ENCODE data around the gene BCO2.
"Not testable (repeated sequence)": the region's sequence is repeated elsewhere in the genome, so short reads cannot be mapped to it uniquely, and the experiment has no call there.

Gene BCO2

GRCh38 chr11:112167145-112167544, 8.2 kb upstream of the BCO2 start, which contains the start of gene TEX12:
Gene TEX12, plus strand, starts transcription at chr11:112167372. Its CDS starts 1,897 bp downstream, at chr11:112169269.
- DNase-seq (ENCODE audit: low read depth, low spot score) = no peak

DNA sequence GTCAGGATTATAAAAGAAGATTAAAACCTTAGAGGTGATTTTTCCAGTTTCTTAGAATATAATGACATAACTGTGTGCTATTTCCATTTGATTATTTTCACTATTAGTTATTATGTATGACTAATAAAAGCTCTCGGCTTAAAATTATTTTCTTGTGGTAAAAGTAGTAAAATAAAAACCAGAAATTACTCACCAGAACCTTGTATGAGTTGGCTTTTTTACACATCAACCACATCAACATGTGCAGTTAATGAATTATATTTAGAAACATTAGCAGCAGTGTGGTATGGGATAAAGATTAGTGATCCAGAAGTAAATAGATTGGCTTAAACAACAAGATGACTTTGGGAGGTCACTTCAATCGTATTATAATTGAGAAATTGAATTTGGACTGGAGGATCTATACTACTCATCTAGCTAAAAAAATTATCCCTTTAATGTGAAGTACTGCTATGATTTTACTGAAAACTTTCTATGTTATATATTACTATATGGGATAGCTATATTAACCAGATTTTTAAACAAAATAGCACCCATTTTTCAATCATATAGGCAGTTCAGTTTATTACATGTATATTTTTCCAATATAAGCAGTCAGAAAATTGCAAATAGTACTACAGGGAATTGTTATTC, 2.8 kb upstream of the BCO2 start:
- DNase-seq (ENCODE audit: low read depth, low spot score) = no peak

DNA sequence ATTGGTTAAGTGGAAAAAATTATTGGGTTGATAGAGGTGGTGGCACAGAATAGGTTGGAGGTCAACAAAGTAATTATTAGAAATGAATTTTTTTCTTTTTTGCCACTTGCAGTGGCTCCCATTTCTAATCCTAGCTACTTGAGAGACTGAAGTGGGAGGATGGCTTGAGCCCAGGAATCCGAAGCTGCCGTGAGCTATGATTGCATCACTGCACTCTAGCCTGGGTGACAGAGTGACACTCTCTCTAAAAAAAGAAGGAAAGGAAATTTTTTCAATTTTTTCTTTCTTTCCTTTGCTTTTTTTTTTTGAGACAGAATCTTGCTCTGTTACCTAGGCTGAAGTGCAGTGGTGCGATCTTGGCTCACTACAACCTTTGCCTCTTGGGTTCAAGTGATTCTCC, 2.2 kb upstream of the BCO2 start:
- DNase-seq (ENCODE audit: low read depth, low spot score) = no peak

DNA sequence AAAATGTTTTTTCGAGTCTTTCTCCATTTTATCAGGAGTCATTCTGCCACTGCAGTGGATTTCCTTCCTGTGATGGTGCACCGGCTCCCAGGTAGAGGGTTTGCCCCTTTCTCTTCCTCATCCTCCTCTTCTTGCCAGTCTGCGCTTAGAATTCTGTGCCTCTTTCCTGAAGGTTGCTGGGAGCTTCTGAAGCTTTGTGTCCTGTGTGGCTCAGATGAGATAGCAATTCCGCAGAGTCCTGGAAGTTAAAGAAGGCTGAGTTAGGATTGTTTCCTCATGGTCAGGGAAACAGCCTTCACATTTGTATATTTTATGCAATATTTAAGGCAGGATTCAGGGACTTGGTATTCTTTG, 264 bp downstream of the BCO2 start:
- no peak for DNase-seq (ENCODE audit: low read depth, low spot score)

GRCh38 chr11:112176077-112176476, 765 bp downstream of the BCO2 start:
- DNase-seq (ENCODE audit: low read depth, low spot score) = no peak

GRCh38 chr11:112177589-112177988, 2.3 kb downstream of the BCO2 start:
- no peak for DNase-seq (ENCODE audit: low read depth, low spot score)

DNA sequence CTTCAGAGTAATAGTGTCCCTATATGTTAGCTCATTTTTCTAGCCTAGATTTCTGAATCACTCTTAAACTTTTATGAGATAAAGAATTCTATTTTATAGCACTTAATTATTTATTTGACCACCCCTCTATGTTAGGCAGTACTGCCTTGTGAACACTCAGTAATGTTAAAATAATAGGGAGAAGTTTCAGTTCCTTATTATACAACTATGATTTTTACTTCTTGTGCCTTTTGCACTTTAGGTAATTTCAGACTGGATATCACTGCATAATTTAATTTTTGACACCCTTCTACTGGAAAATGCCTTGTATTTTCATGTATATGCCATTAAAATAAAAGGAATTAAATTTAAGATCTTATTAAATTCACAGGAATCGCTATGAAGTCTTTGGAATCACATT, 3.1 kb downstream of the BCO2 start:
- no peak for DNase-seq (ENCODE audit: low read depth, low spot score)

GRCh38 chr11:112178936-112179335, 3.6 kb downstream of the BCO2 start:
- no peak for DNase-seq (ENCODE audit: low read depth, low spot score)

DNA sequence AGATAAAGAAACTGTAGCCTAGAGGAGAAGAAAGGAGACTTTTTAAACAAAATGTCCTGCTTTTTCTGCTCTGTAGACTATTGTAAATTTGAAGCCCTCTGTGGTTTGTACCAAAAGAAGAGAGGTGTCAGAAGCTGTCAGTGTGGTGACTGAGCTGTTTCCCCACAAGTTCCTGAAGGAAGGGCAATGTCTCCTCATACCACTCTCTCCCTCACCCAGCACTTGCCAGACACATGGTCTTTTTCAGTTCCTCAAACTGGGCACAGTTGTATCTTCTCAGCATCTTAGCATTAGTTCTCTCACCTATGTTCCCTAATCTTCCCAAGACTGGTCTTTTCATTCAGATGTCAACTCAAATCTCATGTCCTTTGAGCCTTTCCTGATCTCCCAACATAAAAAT, 4.3 kb downstream of the BCO2 start:
- no peak for DNase-seq (ENCODE audit: low read depth, low spot score)

DNA sequence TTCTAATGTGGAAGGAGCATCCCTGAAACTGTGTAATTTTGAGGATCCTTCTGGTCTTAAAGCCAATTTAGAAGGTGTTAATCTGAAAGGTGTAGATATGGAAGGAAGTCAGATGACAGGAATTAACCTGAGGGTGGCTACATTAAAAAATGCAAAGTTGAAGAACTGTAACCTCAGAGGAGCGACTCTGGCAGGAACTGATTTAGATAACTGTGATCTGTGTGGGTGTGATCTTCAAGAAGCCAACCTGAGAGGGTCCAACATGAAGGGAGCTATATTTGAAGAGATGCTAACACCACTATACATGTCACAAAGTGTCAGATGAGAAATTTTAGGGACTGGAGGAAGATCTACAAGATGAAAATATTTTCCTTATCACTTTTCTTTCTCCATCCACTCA, 7.6 kb downstream of the BCO2 start:
- DNase-seq (ENCODE audit: low read depth, low spot score) = no peak

DNA sequence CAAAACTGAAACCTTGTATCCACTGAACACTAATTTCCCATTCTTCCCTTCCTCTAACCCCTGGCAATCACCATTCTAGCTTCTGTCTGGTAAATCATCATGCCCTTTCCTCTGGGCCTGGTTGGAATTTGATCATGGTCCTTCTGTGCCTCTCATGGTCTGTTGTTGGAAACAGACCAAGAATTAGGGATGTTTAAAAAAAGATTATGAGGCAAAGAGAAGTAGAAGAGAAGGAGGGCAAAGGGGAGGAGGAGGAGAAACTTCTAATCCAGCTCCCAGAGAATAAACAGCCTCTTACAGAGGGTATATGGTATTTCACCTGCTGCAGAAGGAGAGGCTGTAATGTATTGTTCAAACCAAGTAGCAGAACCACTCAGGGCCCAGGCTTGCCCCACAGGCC, 10.6 kb downstream of the BCO2 start:
- DNase-seq (ENCODE audit: low read depth, low spot score) = no peak

- DNase-seq (ENCODE audit: low read depth, low spot score) = no peak
Measured at GRCh38 chr11:112186304-112186703, 11.0 kb downstream of the BCO2 start.

- not testable (repeated sequence) for DNase-seq (ENCODE audit: low read depth, low spot score)
Measured at GRCh38 chr11:112195113-112195512, 19.8 kb downstream of the BCO2 start.

- no peak for DNase-seq (ENCODE audit: low read depth, low spot score)
Measured at GRCh38 chr11:112195951-112196351, 20.6 kb downstream of the BCO2 start.

DNA sequence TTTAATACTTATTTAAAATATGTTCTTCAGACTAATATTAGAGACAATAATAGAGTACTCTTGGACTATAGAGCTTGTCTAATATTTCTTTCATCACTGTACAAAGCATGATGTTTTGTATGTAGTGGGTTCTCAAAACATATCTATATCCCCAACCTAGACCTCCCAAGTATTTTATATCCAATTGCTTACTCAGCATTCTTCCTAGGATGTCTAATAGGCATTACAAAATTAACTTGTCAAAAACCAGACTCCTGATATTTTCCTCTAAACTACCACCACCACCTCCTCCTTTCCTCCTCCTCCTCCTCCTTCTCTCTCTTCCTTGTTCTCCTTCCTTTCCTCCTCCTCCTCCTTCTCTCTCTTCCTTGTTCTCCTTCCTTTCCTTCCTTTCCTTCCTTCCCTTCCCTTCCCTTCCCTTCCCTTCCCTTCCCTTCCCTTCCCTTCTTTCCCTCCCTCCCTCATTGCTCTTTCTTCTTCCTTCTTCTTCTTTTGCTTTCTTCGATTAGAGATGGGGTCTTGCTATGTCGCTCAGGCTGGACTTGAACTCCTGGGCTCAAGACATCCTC, 21.3 kb downstream of the BCO2 start:
- DNase-seq (ENCODE audit: low read depth, low spot score) = no peak

DNA sequence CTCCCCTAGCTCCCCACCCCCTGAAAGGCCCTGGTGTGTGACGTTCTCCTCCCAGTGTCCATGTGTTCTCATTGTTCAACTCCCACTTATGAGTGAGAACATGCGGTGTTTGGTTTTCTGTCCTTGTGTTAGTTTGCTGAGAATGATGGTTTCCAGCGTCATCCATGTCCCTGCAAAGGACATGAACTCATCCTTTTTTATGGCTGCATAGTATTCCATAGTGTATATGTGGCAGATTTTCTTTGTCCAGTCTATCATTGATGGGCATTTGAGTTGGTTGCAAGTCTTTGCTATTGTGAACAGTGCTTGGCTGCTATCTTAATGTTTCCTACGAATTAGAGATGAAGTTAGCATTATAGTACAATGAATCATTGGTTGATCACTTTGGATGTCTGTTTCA, 23.8 kb downstream of the BCO2 start:
- DNase-seq (ENCODE audit: low read depth, low spot score) = not testable (repeated sequence)

DNA sequence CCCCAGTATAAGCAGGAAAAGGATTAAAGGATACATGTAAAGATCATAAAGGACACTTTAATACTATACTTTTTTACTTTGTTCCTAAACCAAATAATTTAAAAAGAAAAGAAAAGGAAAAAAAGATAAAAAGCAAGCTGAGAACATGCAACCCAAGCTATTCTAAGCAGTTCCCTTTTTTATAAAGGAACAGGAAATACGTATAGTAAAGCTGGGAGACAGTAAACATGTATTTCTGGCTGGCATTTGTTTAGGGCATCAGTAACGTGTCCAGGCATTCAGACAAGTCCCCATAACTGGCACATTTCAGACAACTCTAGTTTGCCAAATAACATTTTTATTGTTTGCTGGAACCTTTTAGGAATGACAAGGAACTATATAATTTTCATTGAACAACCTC, 24.9 kb downstream of the BCO2 start:
- no peak for DNase-seq (ENCODE audit: low read depth, low spot score)

DNA sequence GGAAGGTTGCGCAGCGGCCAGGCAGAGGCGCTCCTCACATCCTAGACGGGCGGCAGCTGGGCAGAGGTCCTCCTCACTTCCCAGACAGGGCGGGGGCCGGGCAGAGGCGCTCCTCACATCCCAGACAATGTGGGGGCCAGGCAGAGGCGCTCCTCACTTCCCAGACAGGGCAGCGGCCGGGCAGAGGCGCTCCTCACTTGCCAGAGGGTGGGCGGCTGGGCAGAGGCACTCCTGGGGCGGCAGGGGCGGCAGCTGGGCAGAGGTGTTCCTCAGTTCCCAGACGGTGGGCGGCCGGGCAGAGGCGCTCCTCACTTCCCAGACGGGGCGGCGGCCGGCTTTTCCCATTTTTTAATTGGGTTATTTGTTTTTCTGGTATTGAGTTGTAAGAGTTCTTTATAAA, 30.8 kb downstream of the BCO2 start:
- no peak for DNase-seq (ENCODE audit: low read depth, low spot score)

DNA sequence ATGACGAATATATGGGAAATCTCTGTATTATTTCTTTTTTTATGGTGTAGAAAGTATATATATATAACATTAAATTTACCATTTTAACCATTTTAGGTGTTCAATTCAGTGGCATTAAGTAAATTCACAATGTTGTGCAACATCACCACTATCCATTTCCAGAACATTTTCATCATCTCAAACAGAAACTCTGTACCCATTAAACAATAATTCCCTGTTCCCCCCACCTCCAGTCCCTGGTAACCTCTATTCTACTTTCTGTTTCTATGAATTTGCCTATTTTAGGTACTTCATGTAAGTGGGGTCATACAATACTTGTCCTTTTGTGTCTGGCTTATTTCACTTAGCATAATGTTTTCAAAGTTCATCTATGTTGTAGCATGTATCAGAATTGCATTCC, 35.6 kb downstream of the BCO2 start:
- DNase-seq (ENCODE audit: low read depth, low spot score) = no peak

GRCh38 chr11:112211536-112211935, 36.2 kb downstream of the BCO2 start:
- no peak for DNase-seq (ENCODE audit: low read depth, low spot score)

- no peak for DNase-seq (ENCODE audit: low read depth, low spot score)
Measured at GRCh38 chr11:112212290-112212689, 37.0 kb downstream of the BCO2 start.

- no peak for DNase-seq (ENCODE audit: low read depth, low spot score)
Measured at GRCh38 chr11:112212710-112213109, 37.4 kb downstream of the BCO2 start.

DNA sequence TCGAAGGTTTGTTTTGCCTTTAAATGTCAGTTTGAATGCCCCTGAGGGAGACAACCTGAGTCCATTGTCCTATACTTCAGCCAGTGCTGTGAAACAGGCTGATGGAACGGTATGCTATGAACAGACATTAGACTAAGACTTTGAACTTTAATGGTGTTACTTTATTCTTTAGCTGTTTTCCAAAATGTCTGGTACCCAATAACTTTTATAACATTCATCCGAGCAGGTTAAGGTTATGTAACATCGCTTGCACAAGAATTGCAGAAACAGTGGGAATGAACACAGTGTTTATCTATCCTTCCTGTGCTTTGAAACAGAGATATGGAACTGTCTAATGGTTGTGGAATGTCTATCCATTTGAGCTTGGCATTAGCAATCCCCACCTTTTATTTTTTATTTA, 38.4 kb downstream of the BCO2 start:
- no peak for DNase-seq (ENCODE audit: low read depth, low spot score)

GRCh38 chr11:112215621-112216020, 40.3 kb downstream of the BCO2 start:
- no peak for DNase-seq (ENCODE audit: low read depth, low spot score)

Measured in smooth muscle cell of the brain vasculature (primary cell).